Type B pancreatic cell (in vitro differentiated cells): Measurements from ENCODE around the gene THSD8. TPM values are rescaled to one million over a fixed set of nuclear protein-coding genes. Genes with fewer than 3 reads are reported as not detected.

Experiments
- DNase-seq: peaks from one replicate; pipeline ENCODE4 v3.0.0; 2021; ENCODE audit warnings: mixed read lengths; ENCODE audit not compliant: unreplicated experiment; ENCODE audit errors: extremely low spot score
- H3K27ac Mint-ChIP-seq: 2 replicates; pipeline ENCODE4 v1.8.0; 2021; ENCODE audit warnings: mild to moderate bottlenecking, mixed read lengths
- H3K27me3 Mint-ChIP-seq: 2 replicates; pipeline ENCODE4 v1.8.0; 2021; ENCODE audit warnings: mixed read lengths
- H3K36me3 Mint-ChIP-seq: 2 replicates; pipeline ENCODE4 v1.8.0; 2021; ENCODE audit warnings: mixed read lengths
- H3K4me1 Mint-ChIP-seq: one replicate; pipeline ENCODE4 v1.8.0; 2021; ENCODE audit warnings: mixed read lengths; ENCODE audit not compliant: unreplicated experiment
- H3K4me3 Mint-ChIP-seq: 2 replicates; pipeline ENCODE4 v1.8.0; 2021; ENCODE audit warnings: mild to moderate bottlenecking, mixed read lengths
- H3K9me3 Mint-ChIP-seq: 2 replicates; pipeline ENCODE4 v1.8.0; 2021; ENCODE audit warnings: mixed read lengths
- total RNA-seq: library from RNA; stranded (reverse); gene quantifications from 2 replicates; pipeline ENCODE4 v1.2.1, GENCODE V29; 2021; ENCODE audit warnings: low replicate concordance
- TF ChIP-seq, protein P1 (sequence below): fragments of 200-600 bp; sonication (generic); conservative IDR thresholded peaks from 2 replicates; pipeline ENCODE4 v1.5.0; 2021; ENCODE audit warnings: antibody characterized with exemption, mild to moderate bottlenecking

THSD8 gene
- total RNA-seq, 1 donor from 2014 or later, result 19.4 TPM

DNA sequence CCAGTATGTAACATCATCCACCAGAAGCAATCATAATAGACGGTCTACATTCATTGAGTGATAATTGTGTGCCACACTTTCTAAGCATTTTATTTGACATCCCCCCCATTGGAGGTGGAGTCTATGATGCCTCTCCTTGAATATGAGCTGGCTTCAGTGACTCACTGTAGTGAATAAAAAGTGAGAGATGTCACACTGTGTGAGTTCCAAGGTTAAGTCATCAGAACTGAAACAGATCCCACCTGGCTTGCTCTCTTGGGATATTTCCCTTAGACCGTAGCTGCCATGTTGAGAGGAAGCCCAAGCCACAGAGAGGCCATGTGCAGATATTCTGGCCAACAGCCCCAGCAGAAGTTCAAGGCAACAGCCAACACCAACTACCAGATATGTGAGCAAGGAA is 19.9 kb downstream of the THSD8 start:
- no peak overlapping the region for H3K4me3 Mint-ChIP-seq
- H3K4me1 Mint-ChIP-seq, result no peaks in the 10 kb centered on the region
- H3K9me3 Mint-ChIP-seq, result peaks cover 4% of the 10 kb centered on the region
- DNase-seq, result no peak
- TF ChIP-seq, protein P1, sequence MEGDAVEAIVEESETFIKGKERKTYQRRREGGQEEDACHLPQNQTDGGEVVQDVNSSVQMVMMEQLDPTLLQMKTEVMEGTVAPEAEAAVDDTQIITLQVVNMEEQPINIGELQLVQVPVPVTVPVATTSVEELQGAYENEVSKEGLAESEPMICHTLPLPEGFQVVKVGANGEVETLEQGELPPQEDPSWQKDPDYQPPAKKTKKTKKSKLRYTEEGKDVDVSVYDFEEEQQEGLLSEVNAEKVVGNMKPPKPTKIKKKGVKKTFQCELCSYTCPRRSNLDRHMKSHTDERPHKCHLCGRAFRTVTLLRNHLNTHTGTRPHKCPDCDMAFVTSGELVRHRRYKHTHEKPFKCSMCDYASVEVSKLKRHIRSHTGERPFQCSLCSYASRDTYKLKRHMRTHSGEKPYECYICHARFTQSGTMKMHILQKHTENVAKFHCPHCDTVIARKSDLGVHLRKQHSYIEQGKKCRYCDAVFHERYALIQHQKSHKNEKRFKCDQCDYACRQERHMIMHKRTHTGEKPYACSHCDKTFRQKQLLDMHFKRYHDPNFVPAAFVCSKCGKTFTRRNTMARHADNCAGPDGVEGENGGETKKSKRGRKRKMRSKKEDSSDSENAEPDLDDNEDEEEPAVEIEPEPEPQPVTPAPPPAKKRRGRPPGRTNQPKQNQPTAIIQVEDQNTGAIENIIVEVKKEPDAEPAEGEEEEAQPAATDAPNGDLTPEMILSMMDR, result no peak
- H3K27ac Mint-ChIP-seq, result peak overlapping the region; percentile 42
- H3K36me3 Mint-ChIP-seq, result peaks cover 3% of the 10 kb centered on the region
- H3K27me3 Mint-ChIP-seq, result peaks cover 22% of the 10 kb centered on the region

DNA sequence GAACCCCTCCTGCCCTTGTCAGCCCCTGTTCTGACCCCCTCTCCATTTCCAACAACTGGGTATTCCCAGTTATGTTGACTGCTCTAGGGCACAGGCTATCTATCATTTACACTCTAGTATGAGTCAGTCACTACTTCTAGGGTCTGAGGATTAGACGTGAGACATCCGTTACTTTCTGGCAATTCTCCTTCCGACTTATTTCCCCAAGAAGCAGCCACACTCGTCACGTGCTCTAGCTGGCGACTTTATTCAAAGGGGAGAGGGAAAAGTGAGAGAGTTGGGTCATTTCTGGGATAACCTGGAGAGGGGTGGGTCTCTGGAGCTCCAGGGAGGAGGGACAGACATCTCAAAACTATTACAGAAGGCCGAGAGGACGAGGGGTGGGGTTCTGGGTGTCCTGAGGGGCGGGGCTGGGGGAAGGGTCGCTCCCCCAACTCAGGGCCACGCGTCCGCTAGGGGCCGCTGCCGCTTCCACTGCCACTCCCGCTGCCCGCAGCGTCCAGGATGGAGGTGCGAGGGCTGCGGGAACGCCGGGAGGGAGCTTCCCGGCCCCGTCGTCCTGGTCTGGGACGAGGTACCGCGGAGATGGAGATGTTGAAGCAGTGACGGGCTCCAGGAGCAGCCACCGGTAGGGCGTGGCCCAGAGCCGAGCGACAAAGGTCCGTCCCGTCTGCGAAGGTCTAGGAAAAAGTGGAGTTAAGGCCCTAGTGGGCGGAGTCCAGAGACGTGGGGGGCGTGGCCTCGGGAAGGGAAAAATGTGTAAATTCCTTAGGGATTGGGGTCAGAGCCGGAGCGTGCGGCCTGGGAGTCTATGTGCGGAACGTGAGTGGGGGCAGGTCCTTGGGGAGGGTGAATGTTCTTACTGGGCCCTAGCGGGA is 23.6 kb downstream of the THSD8 start:
- Mint-ChIP-seq H3K36me3 (peaks cover 3% of the 10 kb centered on the region), H3K9me3 (peaks cover 4% of the 10 kb centered on the region), H3K27me3 (peaks cover 57% of the 10 kb centered on the region), H3K27ac (no peak overlapping the region), H3K4me1 (no peaks in the 10 kb centered on the region), H3K4me3 (no peak overlapping the region)
- TF ChIP-seq, protein P1, result peak; percentile 77
- no peak for DNase-seq

DNA sequence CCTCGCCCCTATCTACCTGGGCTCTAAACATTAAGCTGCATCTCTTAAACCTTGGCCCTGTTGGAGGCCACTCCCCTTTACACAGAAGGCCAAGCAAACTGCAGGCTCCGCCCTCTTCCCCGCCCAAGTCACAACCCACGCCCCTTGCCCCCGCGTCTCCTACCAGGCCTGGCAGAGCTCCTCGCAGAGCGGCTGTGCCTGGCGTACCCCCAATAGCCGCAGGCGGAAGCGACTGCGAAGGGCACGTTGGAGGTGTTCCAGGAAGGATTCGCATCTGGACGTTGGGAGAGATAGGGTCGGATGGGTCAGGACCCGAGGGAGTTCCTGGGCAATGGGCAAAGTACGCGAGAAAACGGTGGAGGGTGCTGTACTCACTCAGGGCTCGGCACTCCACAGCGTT is 26.6 kb downstream of the THSD8 start:
- TF ChIP-seq, protein P1, result no peak
- H3K9me3 Mint-ChIP-seq, result no peaks in the 10 kb centered on the region
- peaks cover 84% of the 10 kb centered on the region for H3K27me3 Mint-ChIP-seq
- no peak for DNase-seq
- peaks cover 3% of the 10 kb centered on the region for H3K36me3 Mint-ChIP-seq
- H3K4me1 Mint-ChIP-seq, result peaks cover 8% of the 10 kb centered on the region
- H3K4me3 Mint-ChIP-seq, result no peak overlapping the region
- no peak overlapping the region for H3K27ac Mint-ChIP-seq

DNA sequence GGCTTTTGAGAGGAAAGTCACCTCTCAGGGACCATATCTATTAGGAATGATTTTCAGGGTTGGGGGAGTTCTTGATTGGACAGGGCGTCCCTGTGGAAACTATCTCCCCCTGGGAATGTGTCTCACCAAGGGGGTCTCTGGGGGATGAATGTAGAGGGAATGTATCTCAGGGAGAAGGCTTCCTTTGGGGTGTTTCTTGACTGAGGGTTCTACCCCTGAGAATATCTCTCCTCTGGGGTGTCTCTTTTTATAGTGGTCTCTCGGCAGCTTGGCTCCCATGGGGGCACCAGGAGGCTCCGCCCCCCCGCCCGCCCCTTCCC is 31.5 kb downstream of the THSD8 start:
- Mint-ChIP-seq H3K4me1 (peaks cover 12% of the 10 kb centered on the region), H3K4me3 (peak overlapping the region; percentile 62)

DNA sequence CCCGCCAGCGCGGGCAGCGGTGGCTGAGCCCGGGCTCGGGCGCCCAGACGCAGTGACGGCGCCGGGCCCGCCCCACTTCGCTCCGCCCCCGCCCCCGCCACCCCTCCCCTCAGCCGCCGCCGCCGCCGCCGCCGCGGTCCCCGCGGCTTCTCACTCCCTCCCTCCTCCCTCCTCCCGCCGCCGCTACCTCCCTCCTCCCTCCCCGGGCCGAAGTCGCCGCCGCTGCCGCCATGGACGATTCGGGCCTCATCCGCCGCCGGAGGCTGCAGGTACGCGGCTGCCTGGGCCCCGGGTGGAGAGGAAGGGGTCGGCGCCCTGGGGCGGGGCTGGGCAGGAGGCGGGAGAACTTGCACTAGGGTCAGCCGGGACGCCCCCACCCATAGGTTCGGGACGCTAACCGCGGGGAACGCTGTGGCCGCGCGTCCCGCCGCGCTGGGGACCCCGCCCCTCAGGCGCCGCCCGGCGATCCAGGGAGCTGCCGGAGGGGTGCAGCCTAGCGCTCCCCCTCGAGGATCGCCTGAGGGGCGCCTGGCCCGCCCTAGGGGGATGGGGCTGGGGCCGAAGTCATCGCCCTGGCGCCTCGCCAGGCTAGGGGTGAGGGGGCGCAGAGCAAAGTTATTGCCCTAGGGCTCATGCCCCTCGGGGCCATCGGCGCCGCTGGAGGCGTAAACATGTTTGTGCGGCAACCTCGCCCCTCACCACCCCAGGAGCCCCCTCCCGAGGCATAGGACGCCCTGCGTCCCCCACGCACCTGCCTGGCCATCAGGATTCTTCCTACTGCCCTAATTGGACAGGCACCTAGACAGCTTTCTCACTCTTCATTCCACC is 32.1 kb downstream of the THSD8 start:
- Mint-ChIP-seq H3K36me3 (peaks cover 3% of the 10 kb centered on the region), H3K9me3 (no peaks in the 10 kb centered on the region), H3K27me3 (peaks cover 90% of the 10 kb centered on the region), H3K4me3 (peak overlapping the region; percentile 73), H3K27ac (no peak overlapping the region), H3K4me1 (peaks cover 13% of the 10 kb centered on the region)
- DNase-seq, result no peak
- TF ChIP-seq, protein P1, result no peak

More for the DNA sequence above, 31.5 kb downstream of the THSD8 start:
- DNase-seq, result no peak
- H3K9me3 Mint-ChIP-seq, result no peaks in the 10 kb centered on the region
- peaks cover 92% of the 10 kb centered on the region for H3K27me3 Mint-ChIP-seq
- TF ChIP-seq, protein P1, result no peak
- no peak overlapping the region for H3K27ac Mint-ChIP-seq
- H3K36me3 Mint-ChIP-seq, result peaks cover 3% of the 10 kb centered on the region
